SK-N-SH (cell line): Measurements from ENCODE around the gene MIPEP. TPM values are rescaled to one million over a fixed set of nuclear protein-coding genes. Genes with fewer than 3 reads are reported as not detected.

ENCODE experiments used
- CTCF ChIA-PET: fragments of 300-600, 350-600 bp; formaldehyde crosslinking; extraction: SDS; loops from one replicate; lab custom pipeline; 2021; lab: Yijun Ruan, JAX
- POLR2A ChIA-PET: fragments of 350-600 bp; sonication (Branson Sonifier 250); formaldehyde crosslinking; extraction: SDS; loops from one replicate; lab custom pipeline; 2020; ENCODE audit warnings: antibody characterized with exemption, inconsistent platforms; lab: Yijun Ruan, JAX
- DNase-seq: peaks from one replicate; pipeline ENCODE4 v3.0.0; 2012
- H2AFZ ChIP-seq: fragments of 200-600 bp; sonication (generic); 2 replicates; pipeline ENCODE4 v1.8.1; 2016; ENCODE audit warnings: antibody characterized with exemption, mild to moderate bottlenecking, low read depth
- H3F3A ChIP-seq: fragments of 200-600 bp; sonication (generic); replicated peaks from 2 replicates; pipeline ENCODE3; 2016; ENCODE audit warnings: antibody characterized with exemption, mild to moderate bottlenecking; ENCODE audit not compliant: insufficient read depth
- H3K27ac ChIP-seq, 2 experiments: fragments of 200-500 bp in 1 of 2; fragments of 200-600 bp in 1 of 2; sonication (Bioruptor generic) in 1 of 2; sonication (generic), shearing (Covaris generic) in 1 of 2; 2 replicates each; pipeline versions ENCODE4 v1.5.1 to v1.6.1; 2014 to 2016; ENCODE audit warnings: low read depth in 2 of 2, inconsistent platforms in 1 of 2, low read length in 1 of 2, mild to moderate bottlenecking in 1 of 2, mixed read lengths in 1 of 2
- H3K27me3 ChIP-seq: fragments of 200-600 bp; sonication (generic), shearing (Covaris generic); 2 replicates; pipeline ENCODE4 v1.6.1; 2016; ENCODE audit warnings: mixed run types; ENCODE audit not compliant: insufficient read depth
- H3K36me3 ChIP-seq, 2 experiments: fragments of 200-500 bp in 1 of 2; fragments of 200-600 bp in 1 of 2; sonication (Bioruptor generic) in 1 of 2; sonication (generic) in 1 of 2; replicated peaks in 1 of 2; 2 replicates each; pipeline versions ENCODE3 to v1.5.1; 2014 to 2016; ENCODE audit warnings: low read length in 1 of 2, mild to moderate bottlenecking in 1 of 2; ENCODE audit not compliant: insufficient read depth in 2 of 2, control insufficient read depth in 1 of 2
- H3K4me1 ChIP-seq, 2 experiments: fragments of 200-500 bp in 1 of 2; fragments of 200-600 bp in 1 of 2; sonication (Bioruptor generic) in 1 of 2; sonication (generic), shearing (Covaris generic) in 1 of 2; 2 replicates each; pipeline versions ENCODE4 v1.5.1 to v1.6.1; 2014 to 2016; ENCODE audit warnings: low read depth in 1 of 2, low read length in 1 of 2, mixed run types in 1 of 2; ENCODE audit not compliant: insufficient read depth in 2 of 2, control insufficient read depth in 1 of 2
- H3K4me2 ChIP-seq: fragments of 200-600 bp; sonication (generic), shearing (Covaris generic); 2 replicates; pipeline ENCODE4 v1.6.1; 2017; ENCODE audit warnings: mixed run types
- H3K4me3 ChIP-seq, 2 experiments: fragments of 200-500 bp in 1 of 2; fragments of 200-600 bp in 1 of 2; sonication (Bioruptor generic) in 1 of 2; sonication (generic), shearing (Covaris generic) in 1 of 2; 2 replicates each; pipeline versions ENCODE4 v1.5.1 to v1.8.1; 2014 to 2016; ENCODE audit warnings: low read depth in 2 of 2, inconsistent platforms in 1 of 2, low read length in 1 of 2, mild to moderate bottlenecking in 1 of 2, mixed read lengths in 1 of 2, moderate library complexity in 1 of 2
- H3K79me2 ChIP-seq: fragments of 200-600 bp; sonication (generic); 2 replicates; pipeline ENCODE4 v1.8.1; 2017; ENCODE audit warnings: mild to moderate bottlenecking; ENCODE audit not compliant: insufficient read depth
- H3K9ac ChIP-seq: fragments of 200-600 bp; sonication (generic); 2 replicates; pipeline ENCODE4 v1.6.1; 2017; ENCODE audit warnings: mixed run types
- H3K9me2 ChIP-seq: fragments of 200-600 bp; sonication (generic); 2 replicates; pipeline ENCODE4 v1.6.1; 2017; ENCODE audit warnings: mixed run types
- H3K9me3 ChIP-seq: fragments of 200-600 bp; sonication (generic); 2 replicates; pipeline ENCODE4 v1.6.1; 2017; ENCODE audit warnings: mixed run types, mild to moderate bottlenecking, moderate library complexity
- H4K20me1 ChIP-seq: fragments of 200-600 bp; sonication (generic); 2 replicates; pipeline ENCODE4 v1.6.1; 2017; ENCODE audit warnings: mild to moderate bottlenecking, mixed run types; ENCODE audit not compliant: insufficient read depth
- CHD2 ChIP-seq: fragments of 150-350 bp; IDR thresholded peaks from 2 replicates; pipeline ENCODE4 v1.6.1; 2018; ENCODE audit warnings: low read length; ENCODE audit not compliant: partially characterized antibody
- CTCF ChIP-seq: fragments of 200-600 bp; sonication (generic); IDR thresholded peaks from 2 replicates; pipeline ENCODE4 v1.6.1; 2017; ENCODE audit warnings: antibody characterized with exemption, mild to moderate bottlenecking, moderate library complexity
- EP300 ChIP-seq, 2 experiments: IDR thresholded peaks; 2 replicates each; pipeline versions ENCODE4 v1.4.0 to v1.6.1; 2012; ENCODE audit warnings: borderline replicate concordance in 1 of 2, low read depth in 1 of 2, low read length in 1 of 2
- JUND ChIP-seq: IDR thresholded peaks from 2 replicates; pipeline ENCODE4 v1.4.0; 2012
- PBX3 ChIP-seq: IDR thresholded peaks from 2 replicates; pipeline ENCODE4; 2012
- POLR2AphosphoS5 ChIP-seq: IDR thresholded peaks from 2 replicates; pipeline ENCODE4 v1.6.1; 2012; ENCODE audit warnings: low read depth, low read length
- RAD21 ChIP-seq: IDR thresholded peaks from 2 replicates; pipeline ENCODE4 v1.6.1; 2012; ENCODE audit warnings: mild to moderate bottlenecking, low read length
- RFX5 ChIP-seq: IDR thresholded peaks from 2 replicates; pipeline ENCODE4 v1.6.1; 2012; ENCODE audit warnings: mild to moderate bottlenecking, improper control_type of control experiment, low read length
- SMC3 ChIP-seq: IDR thresholded peaks from 2 replicates; pipeline ENCODE4 v1.6.1; 2012; ENCODE audit warnings: low read depth, low read length, improper control_type of control experiment
- TCF12 ChIP-seq: IDR thresholded peaks from 2 replicates; pipeline ENCODE4 v1.4.0; 2012
- ZBTB33 ChIP-seq: IDR thresholded peaks from 2 replicates; pipeline ENCODE4 v1.4.0; 2012; ENCODE audit warnings: low read depth, borderline replicate concordance
- WGBS: methylation state at CpG from one replicate; pipeline ENCODE4 v1.1.6; 2017; ENCODE audit warnings: low lambda C conversion rate; 5-methylcytosine and 5-hydroxymethylcytosine counted together
- polyA plus RNA-seq, 3 experiments: library from polyadenylated mRNA; depleted of rRNA; stranded (reverse); fragments of >200 nt; gene quantifications; 2 replicates each; pipeline ENCODE4 v1.2.3, GENCODE V29; 2012

The MIPEP gene
- polyA plus RNA-seq, 1 of the 3 experiments (the other 2 are of a cell fraction) = 12.7 TPM

DNA sequence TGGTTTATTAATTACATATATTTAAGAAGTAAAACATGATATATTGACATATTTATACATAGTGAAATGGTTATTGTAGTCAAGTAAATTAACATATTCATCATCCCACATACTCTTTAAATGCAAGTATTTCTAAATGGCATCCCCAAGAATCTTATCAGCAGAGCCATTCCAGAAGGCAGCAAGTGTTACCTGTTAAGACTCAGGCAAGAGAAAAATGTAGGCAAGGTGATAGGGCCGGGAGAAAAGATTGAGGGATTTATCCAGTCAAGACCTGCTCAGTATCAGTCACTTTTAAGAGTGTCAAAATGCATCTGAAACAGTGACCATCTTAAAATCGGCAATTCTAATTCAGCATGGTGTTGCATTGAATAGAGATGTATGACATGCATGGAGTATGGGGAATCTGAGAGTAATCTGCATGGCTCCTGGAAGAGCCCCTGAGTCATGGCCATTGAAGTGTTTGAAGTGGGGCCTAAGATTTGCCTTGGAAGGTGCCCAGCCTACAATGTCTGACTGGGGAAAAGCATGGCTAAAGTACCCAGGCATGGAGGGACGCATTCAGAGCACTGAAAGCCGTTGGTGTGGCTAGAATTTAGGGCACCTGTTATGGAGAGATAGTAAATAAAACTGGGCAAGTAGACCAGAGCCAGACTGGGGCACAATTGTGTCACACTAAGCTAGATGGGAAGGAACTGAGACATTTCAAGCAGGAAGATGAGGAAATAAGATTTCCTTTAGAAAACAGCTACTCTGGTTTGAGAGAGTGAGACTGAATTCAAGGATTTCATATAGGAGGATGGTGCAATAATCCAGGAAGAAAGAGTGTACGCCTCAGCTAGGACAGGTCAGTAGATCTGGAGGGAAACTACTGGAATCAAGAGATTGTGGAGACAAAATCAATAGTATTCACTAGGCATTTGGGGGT lies 33.1 kb upstream of the MIPEP start:
- no peaks in the 10 kb centered on the region for H3K9me2 ChIP-seq
- H3K4me3 ChIP-seq = no peak overlapping the region
- no peak for DNase-seq
- no peak overlapping the region for H3K9ac ChIP-seq
- no peaks in the 10 kb centered on the region for H3K79me2 ChIP-seq
- H3K4me1 ChIP-seq = no peaks in the 10 kb centered on the region
- no peak for TF ChIP-seq POLR2AphosphoS5
- TF ChIP-seq JUND = no peak
- TF ChIP-seq ZBTB33 = no peak
- no peak for TF ChIP-seq PBX3
- TF ChIP-seq TCF12 = no peak
- no peak for TF ChIP-seq CHD2
- no peak for TF ChIP-seq EP300 (IDR thresholded peaks at IDR 0.05; ENCODE audit: borderline replicate concordance in 1 of 2, low read depth in 1 of 2, low read length in 1 of 2)
- TF ChIP-seq RFX5 = no peak
- no peak overlapping the region for H3K4me2 ChIP-seq
- H2AFZ ChIP-seq = no peak overlapping the region
- no peaks in the 10 kb centered on the region for H3K27me3 ChIP-seq
- H3K9me3 ChIP-seq = no peaks in the 10 kb centered on the region
- ChIA-PET CTCF (interaction anchor here (0.6 to 1.9 kb wide), 17 partner anchors 8 to 471 kb away, joined by 3 to 10 read pairs (median 3); no protein-coding TSS in a partner anchor), POLR2A (no interaction called here)
- H3K27ac ChIP-seq = no peak overlapping the region
- H3F3A ChIP-seq = peaks cover 5% of the 10 kb centered on the region
- WGBS = 62% methylated on average over 5 of the region's 5 CpGs
- H3K36me3 ChIP-seq = no peaks in the 10 kb centered on the region
- H4K20me1 ChIP-seq = no peaks in the 10 kb centered on the region

DNA sequence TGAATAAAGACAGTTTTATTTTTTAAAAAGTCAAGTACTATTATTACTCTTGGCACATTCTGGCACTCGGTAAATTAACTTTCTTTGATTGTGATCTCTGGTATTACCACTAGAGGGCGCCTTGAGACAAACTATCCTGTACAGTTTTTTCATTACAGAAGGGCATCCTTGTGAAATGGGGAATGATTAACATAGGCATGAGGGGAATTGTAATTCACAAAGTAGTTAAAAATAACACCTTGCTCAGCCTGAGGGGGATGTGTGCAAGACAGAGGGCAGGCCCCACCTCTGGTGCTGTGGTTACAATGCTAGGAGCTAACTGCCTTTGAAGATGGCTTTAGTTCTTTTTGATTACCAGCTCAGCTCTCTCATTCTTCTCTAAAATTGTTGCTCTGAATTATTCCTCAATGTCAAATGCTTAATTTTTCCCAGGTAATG lies 32.3 kb upstream of the MIPEP start:
- 3% methylated on average over 2 of the region's 2 CpGs for WGBS
- Histone ChIP-seq H3K4me3 (no peak overlapping the region; a peak in 1 of 4 replicates), H3K4me1 (no peaks in the 10 kb centered on the region), H3K4me2 (no peak overlapping the region), H2AFZ (no peak overlapping the region), H3K9me2 (no peaks in the 10 kb centered on the region), H4K20me1 (no peaks in the 10 kb centered on the region), H3K9ac (no peak overlapping the region), H3K27me3 (no peaks in the 10 kb centered on the region), H3K9me3 (no peaks in the 10 kb centered on the region), H3F3A (peaks cover 5% of the 10 kb centered on the region), H3K36me3 (no peaks in the 10 kb centered on the region), H3K27ac (no peak overlapping the region), H3K79me2 (no peaks in the 10 kb centered on the region)
- TF ChIP-seq CTCF = peak; percentile 86
- peak; percentile 51 for TF ChIP-seq SMC3
- no peak for TF ChIP-seq JUND
- peak; percentile 78 for TF ChIP-seq RAD21
- peak; percentile 36 for DNase-seq
- CTCF ChIA-PET = interaction anchor here (0.6 to 1.9 kb wide), 15 partner anchors 8 to 470 kb away, joined by 3 to 10 read pairs (median 3); no protein-coding TSS in a partner anchor
- POLR2A ChIA-PET = no interaction called here
